Mucosa of rectum (tissue), 2 donors: ENCODE data around the gene EHMT2.
A peak's percentile ranks its signal among the peaks of the same experiment; 100 is the strongest.

ENCODE experiments used
- H3K27ac ChIP-seq, 2 donors: one replicate each; pipeline ENCODE4 v1.7.0; 2013; ENCODE audit warnings: inconsistent platforms in 2 of 2, low read depth in 2 of 2, low read length in 2 of 2
- H3K27me3 ChIP-seq, 2 donors: one replicate each; pipeline ENCODE4 v1.7.0; 2013; ENCODE audit warnings: low read length in 2 of 2; ENCODE audit not compliant: control insufficient read depth in 2 of 2, insufficient read depth in 2 of 2
- H3K36me3 ChIP-seq, 2 donors: one replicate each; pipeline ENCODE4 v1.7.0; 2013; ENCODE audit warnings: low read length in 2 of 2; ENCODE audit not compliant: control insufficient read depth in 2 of 2, insufficient read depth in 2 of 2
- H3K4me1 ChIP-seq, 2 donors: one replicate each; pipeline ENCODE4 v1.7.0; 2013; ENCODE audit warnings: low read length in 2 of 2, mild to moderate bottlenecking in 1 of 2; ENCODE audit not compliant: control insufficient read depth in 2 of 2, insufficient read depth in 2 of 2
- H3K4me3 ChIP-seq, 2 donors: one replicate each; pipeline ENCODE4 v1.7.0; 2013; ENCODE audit warnings: low read length in 2 of 2
- H3K9ac ChIP-seq, 2 donors: one replicate each; pipeline ENCODE4 v1.7.0; 2013; ENCODE audit warnings: low read length in 2 of 2, low read depth in 1 of 2, mild to moderate bottlenecking in 1 of 2
- H3K9me3 ChIP-seq, 2 donors: one replicate each; pipeline ENCODE4 v1.7.0; 2013; ENCODE audit warnings: low read length in 2 of 2; ENCODE audit not compliant: control insufficient read depth in 2 of 2
- donor health status: healthy.
- donor health status: Normal muscosa, but diverticular disease.

Gene EHMT2

DNA sequence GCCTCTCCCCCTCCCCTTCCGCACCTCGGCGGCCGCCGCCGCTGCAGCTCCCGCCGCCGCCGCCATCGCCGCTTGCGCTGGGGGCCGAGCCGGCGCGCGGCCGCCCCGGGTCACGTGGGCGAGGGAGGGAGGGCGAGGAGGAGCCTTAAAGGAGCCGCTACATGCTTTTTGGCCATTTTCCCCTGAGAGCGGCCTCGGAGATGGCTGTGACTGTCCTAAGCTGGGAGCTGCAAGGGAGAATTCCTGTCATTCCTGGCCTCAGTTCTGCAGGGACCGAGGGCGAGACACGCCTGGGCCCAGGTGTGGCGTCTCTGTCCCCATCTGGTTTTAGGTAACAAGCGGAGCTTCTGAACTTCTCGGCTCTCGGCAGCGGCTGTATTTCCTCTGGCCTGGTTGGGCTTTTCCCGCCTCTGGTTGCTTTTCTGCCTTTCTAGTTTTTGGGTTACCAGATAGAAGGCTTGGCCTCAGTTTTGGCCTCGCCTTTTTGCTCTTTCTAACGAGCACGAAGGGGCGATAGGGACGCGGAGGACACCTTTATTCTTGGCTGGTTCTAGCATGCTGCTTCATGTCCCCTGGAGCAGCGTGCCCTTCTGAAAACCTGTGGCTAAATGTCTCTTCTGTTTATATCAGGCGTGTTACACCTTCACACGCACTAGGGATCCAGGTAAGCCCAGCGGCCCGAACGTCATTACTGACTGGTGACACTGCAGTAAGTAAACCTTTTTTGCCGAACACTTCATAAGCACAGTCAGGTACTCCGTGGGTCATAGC lies at the start of gene EHMT2:
Gene EHMT2, minus strand, starts transcription at position 87 of the 771 bp plus-strand sequence. Its CDS starts 21 bp downstream, at position 66.
- Histone ChIP-seq H3K36me3 (peaks cover 5 to 12% of the 10 kb centered on the region in 2 donors), H3K4me3 (peak within 1 kb of the TSS; percentile 96 to 99), H3K9me3 (no peaks in the 10 kb centered on the region), H3K27ac (peak within 1 kb of the TSS; percentile 69 to 84), H3K9ac (peak within 1 kb of the TSS; percentile 94 to 98), H3K4me1 (peaks cover 17 to 18% of the 10 kb centered on the region in 2 donors), H3K27me3 (no peaks in the 10 kb centered on the region)

DNA sequence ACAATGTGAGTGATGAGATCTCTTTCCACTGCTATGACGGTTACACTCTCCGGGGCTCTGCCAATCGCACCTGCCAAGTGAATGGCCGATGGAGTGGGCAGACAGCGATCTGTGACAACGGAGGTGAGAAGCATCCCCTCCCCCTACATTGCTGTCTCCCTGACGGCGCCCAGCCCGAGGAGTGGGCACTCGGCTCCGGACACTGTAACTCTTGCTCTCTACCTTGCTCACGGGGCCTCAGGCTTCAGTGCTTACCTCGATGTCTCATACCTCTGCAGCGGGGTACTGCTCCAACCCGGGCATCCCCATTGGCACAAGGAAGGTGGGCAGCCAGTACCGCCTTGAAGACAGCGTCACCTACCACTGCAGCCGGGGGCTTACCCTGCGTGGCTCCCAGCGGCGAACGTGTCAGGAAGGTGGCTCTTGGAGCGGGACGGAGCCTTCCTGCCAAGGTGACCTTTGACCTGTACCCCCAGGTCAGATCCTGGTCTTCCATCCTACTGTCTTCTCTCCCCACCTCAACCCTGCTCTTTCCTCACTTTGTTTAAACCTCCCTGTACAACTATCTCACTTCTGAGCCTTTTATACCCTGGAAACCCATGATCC lies 49.7 kb upstream of the EHMT2 start:
- Histone ChIP-seq H3K9ac (no peak overlapping the region), H3K27ac (no peak overlapping the region), H3K36me3 (peaks cover 12 to 14% of the 10 kb centered on the region in 2 donors)

GRCh38 chr6:31946370-31946885 lies 48.9 kb upstream of the EHMT2 start:
- peaks cover 12 to 17% of the 10 kb centered on the region in 2 donors for H3K4me1 ChIP-seq
- H3K36me3 ChIP-seq = peaks cover 6% of the 10 kb centered on the region in 2 donors
- H3K4me3 ChIP-seq = peak overlapping the region in 1 of 2 donors; percentile 41
- peak overlapping the region; percentile 63 to 72 for H3K9ac ChIP-seq
- no peaks in the 10 kb centered on the region for H3K9me3 ChIP-seq
- H3K27me3 ChIP-seq = no peaks in the 10 kb centered on the region
- H3K27ac ChIP-seq = peak overlapping the region; percentile 84 to 85

More for the DNA sequence above, 49.7 kb upstream of the EHMT2 start:
- no peaks in the 10 kb centered on the region for H3K9me3 ChIP-seq
- peaks cover 12 to 17% of the 10 kb centered on the region in 2 donors for H3K4me1 ChIP-seq
- no peaks in the 10 kb centered on the region for H3K27me3 ChIP-seq
- H3K4me3 ChIP-seq = no peak overlapping the region

DNA sequence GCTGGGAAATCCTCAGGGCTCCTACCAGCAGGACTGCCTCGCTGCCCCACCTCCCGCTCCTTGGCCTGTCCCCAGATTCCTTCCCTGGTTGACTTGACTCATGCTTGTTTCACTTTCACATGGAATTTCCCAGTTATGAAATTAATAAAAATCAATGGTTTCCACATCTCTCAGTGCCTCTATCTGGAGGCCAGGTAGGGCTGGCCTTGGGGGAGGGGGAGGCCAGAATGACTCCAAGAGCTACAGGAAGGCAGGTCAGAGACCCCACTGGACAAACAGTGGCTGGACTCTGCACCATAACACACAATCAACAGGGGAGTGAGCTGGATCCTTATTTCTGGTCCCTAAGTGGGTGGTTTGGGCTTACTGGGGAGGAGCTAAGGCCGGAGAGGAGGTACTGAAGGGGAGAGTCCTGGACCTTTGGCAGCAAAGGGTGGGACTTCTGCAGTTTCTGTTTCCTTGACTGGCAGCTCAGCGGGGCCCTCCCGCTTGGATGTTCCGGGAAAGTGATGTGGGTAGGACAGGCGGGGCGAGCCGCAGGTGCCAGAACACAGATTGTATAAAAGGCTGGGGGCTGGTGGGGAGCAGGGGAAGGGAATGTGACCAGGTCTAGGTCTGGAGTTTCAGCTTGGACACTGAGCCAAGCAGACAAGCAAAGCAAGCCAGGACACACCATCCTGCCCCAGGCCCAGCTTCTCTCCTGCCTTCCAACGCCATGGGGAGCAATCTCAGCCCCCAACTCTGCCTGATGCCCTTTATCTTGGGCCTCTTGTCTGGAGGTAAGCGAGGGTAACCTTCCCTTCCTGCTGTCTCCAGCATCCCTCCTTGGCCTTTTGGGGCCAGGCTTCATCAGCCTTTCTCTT lies 48.2 kb upstream of the EHMT2 start, which contains the start of gene CFB:
Gene CFB, plus strand, starts transcription at position 589 of the 863 bp plus-strand sequence. Its CDS starts 127 bp downstream, at position 716.
- H3K4me3 ChIP-seq = peak within 1 kb of the TSS; percentile 41 to 53
- H3K9ac ChIP-seq = peak within 1 kb of the TSS; percentile 63 to 72

GRCh38 chr6:31945154-31945506 lies 47.6 kb upstream of the EHMT2 start:
- Histone ChIP-seq H3K27me3 (no peaks in the 10 kb centered on the region), H3K4me3 (peak overlapping the region; percentile 41 to 53), H3K27ac (peak overlapping the region; percentile 83 to 84), H3K4me1 (peaks cover 12 to 17% of the 10 kb centered on the region in 2 donors), H3K9me3 (no peaks in the 10 kb centered on the region), H3K9ac (peak overlapping the region; percentile 19 to 72), H3K36me3 (no peaks in the 10 kb centered on the region)

More for the DNA sequence above, 48.2 kb upstream of the EHMT2 start, which contains the start of gene CFB:
- H3K27ac ChIP-seq = peak within 1 kb of the TSS; percentile 84 to 85
- H3K27me3 ChIP-seq = no peaks in the 10 kb centered on the region
- peaks cover 12 to 17% of the 10 kb centered on the region in 2 donors for H3K4me1 ChIP-seq
- H3K36me3 ChIP-seq = no peaks in the 10 kb centered on the region
- no peaks in the 10 kb centered on the region for H3K9me3 ChIP-seq

DNA sequence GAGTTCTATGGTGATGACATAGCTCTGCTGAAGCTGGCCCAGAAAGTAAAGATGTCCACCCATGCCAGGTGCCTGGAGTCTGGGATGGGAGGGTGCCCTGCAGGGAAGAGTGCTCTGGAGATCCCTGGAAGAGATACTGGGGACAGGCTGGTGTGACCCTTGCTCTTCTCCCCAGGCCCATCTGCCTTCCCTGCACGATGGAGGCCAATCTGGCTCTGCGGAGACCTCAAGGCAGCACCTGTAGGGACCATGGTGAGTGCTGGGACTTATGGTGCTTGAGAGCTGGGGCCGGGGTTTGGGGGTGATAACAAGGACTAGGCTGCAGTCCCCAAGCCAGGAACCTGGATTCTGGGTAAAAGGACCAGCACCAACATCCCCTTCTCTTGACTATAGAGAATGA lies 46.2 kb upstream of the EHMT2 start:
- H3K9me3 ChIP-seq = no peaks in the 10 kb centered on the region
- no peaks in the 10 kb centered on the region for H3K27me3 ChIP-seq
- no peak overlapping the region for H3K4me3 ChIP-seq
- H3K27ac ChIP-seq = no peak overlapping the region
- peaks cover 12 to 17% of the 10 kb centered on the region in 2 donors for H3K4me1 ChIP-seq
- no peaks in the 10 kb centered on the region for H3K36me3 ChIP-seq
- no peak overlapping the region for H3K9ac ChIP-seq

- Histone ChIP-seq H3K4me3 (no peak overlapping the region), H3K36me3 (no peaks in the 10 kb centered on the region), H3K27me3 (no peaks in the 10 kb centered on the region), H3K27ac (no peak overlapping the region), H3K9me3 (no peaks in the 10 kb centered on the region), H3K4me1 (peaks cover 4 to 6% of the 10 kb centered on the region in 2 donors), H3K9ac (no peak overlapping the region)
Observed at GRCh38 chr6:31940256-31940664, 42.8 kb upstream of the EHMT2 start.

DNA sequence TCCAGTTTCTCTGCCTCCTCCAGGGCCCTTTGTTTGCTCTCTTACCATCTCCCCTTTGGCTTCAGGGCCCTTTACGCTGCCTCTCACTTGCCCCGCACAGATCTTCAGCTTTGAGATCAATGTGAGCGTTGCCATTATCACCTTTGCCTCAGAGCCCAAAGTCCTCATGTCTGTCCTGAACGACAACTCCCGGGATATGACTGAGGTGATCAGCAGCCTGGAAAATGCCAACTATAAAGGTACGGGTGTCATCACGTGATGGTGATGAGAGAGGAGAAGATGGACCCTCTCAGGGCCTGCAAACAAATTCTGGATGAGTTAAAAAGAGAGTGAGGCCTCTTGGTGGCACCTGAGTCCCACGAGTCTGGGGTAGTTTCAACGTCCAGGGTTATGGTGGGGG lies 38.3 kb upstream of the EHMT2 start:
- Histone ChIP-seq H3K9ac (no peak overlapping the region), H3K27me3 (no peaks in the 10 kb centered on the region), H3K9me3 (no peaks in the 10 kb centered on the region), H3K36me3 (no peaks in the 10 kb centered on the region), H3K27ac (no peak overlapping the region), H3K4me1 (no peaks in the 10 kb centered on the region), H3K4me3 (no peak overlapping the region)

DNA sequence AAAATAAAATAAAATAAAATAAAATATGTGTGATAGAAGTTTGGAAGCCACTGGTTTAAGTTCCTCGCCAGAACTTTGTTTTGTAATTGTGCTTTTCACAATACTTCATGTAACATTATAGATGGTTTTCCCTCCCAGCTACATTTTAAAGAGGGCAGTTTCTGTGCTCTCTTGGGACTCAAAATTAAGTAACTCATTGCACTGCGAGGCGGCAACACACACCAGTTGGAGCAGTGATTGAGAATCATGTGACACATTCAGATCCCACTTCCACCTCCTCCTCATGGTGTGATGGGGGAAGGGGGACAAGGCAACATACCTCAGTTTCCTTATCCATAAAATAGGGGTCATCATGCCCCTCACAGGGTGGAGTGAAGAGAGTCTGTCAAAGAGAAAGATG lies 37.5 kb upstream of the EHMT2 start:
- Histone ChIP-seq H3K9me3 (no peaks in the 10 kb centered on the region), H3K27me3 (no peaks in the 10 kb centered on the region), H3K27ac (no peak overlapping the region), H3K4me1 (no peaks in the 10 kb centered on the region), H3K4me3 (no peak overlapping the region), H3K9ac (no peak overlapping the region), H3K36me3 (no peaks in the 10 kb centered on the region)
